ENCODE results near the gene GRIA1.

GRCh38 chr5:153610811-153611210 lies 120.3 kb downstream of the GRIA1 start:
- TF ChIP-seq CTCF (IDR thresholded peaks at IDR 0.05; ENCODE audit: low read depth, low read length) = no peak
- TF ChIP-seq EZH2phosphoT487 (IDR thresholded peaks at IDR 0.05; ENCODE audit: low read depth) = no peak
